Fibroblast of mammary gland (primary cell): Measurements from ENCODE around the gene SOX6.

ENCODE experiments used
- DNase-seq: peaks from one replicate; pipeline ENCODE4 v3.0.0-alpha.2; 2010; ENCODE audit warnings: low read depth
- H3K4me3 ChIP-seq: 2 replicates; pipeline ENCODE4 v1.5.1; 2011; ENCODE audit warnings: low read depth, mild to moderate bottlenecking, low read length, moderate library complexity; ENCODE audit not compliant: control insufficient read depth
- CTCF ChIP-seq: conservative IDR thresholded peaks from 2 replicates; pipeline ENCODE4 v1.5.1; 2011; ENCODE audit warnings: low read depth, low read length, inconsistent platforms; ENCODE audit not compliant: control insufficient read depth, insufficient read depth

The SOX6 gene

GRCh38 chr11:16346975-16347374 is 9.4 kb downstream of the SOX6 start:
- TF ChIP-seq CTCF, result no peak
- H3K4me3 ChIP-seq, result no peak overlapping the region
- no peak for DNase-seq

GRCh38 chr11:16341853-16342252 is 14.5 kb downstream of the SOX6 start:
- no peak for DNase-seq
- no peak for TF ChIP-seq CTCF
- no peak overlapping the region for H3K4me3 ChIP-seq

- no peak for DNase-seq
- no peak overlapping the region for H3K4me3 ChIP-seq
- no peak for TF ChIP-seq CTCF
These were observed 18.0 kb downstream of the SOX6 start for GRCh38 chr11:16338393-16338792.

- H3K4me3 ChIP-seq, result no peak overlapping the region
- no peak for DNase-seq
- TF ChIP-seq CTCF, result no peak
These were observed 18.7 kb downstream of the SOX6 start for GRCh38 chr11:16337421-16338213.

GRCh38 chr11:16336721-16337120 is 19.6 kb downstream of the SOX6 start:
- no peak overlapping the region for H3K4me3 ChIP-seq
- TF ChIP-seq CTCF, result no peak

GRCh38 chr11:16336204-16336603 is 20.1 kb downstream of the SOX6 start:
- no peak for TF ChIP-seq CTCF
- H3K4me3 ChIP-seq, result no peak overlapping the region
- DNase-seq, result no peak

More at GRCh38 chr11:16336721-16337120, 19.6 kb downstream of the SOX6 start:
- DNase-seq, result no peak
